Measurements from ENCODE around the gene HOXD4. TPM values are rescaled to one million over a fixed set of nuclear protein-coding genes. Genes with fewer than 3 reads are reported as not detected.

Gene HOXD4
- total RNA-seq, 2 experiments from 2014 or later: not detected

- Mint-ChIP-seq H3K9me3 (ENCODE audit: insufficient read depth) (no peaks in the 10 kb centered on the region), H3K4me3 (peak overlapping the region; percentile 45), H3K27ac (peak overlapping the region; percentile 64), H3K27me3 (ENCODE audit: low read depth) (peaks cover 78% of the 10 kb centered on the region), H3K4me1 (ENCODE audit: low read depth) (peaks cover 25% of the 10 kb centered on the region), H3K36me3 (ENCODE audit: low read depth) (peaks cover 3% of the 10 kb centered on the region)
- ATAC-seq (no peak), DNase-seq (no peak)
- POLR2A ChIA-PET: no interaction called here
- CTCF ChIA-PET: interaction anchor here (0.8 to 4.4 kb wide), 14 partner anchors 8 to 1017 kb away, joined by 3 to 23 read pairs (median 4); partner anchors contain the start of gene HOXD9
These were observed 20.1 kb upstream of the HOXD4 start for GRCh38 chr2:176130957-176131847.

- Mint-ChIP-seq H3K4me3 (peak overlapping the region; percentile 74), H3K36me3 (ENCODE audit: low read depth) (peaks cover 3% of the 10 kb centered on the region), H3K27me3 (ENCODE audit: low read depth) (peaks cover 79% of the 10 kb centered on the region), H3K27ac (no peak overlapping the region), H3K4me1 (ENCODE audit: low read depth) (peaks cover 26% of the 10 kb centered on the region), H3K9me3 (ENCODE audit: insufficient read depth) (no peaks in the 10 kb centered on the region)
- ATAC-seq: no peak
- no peak for DNase-seq
- POLR2A ChIA-PET: no interaction called here
- CTCF ChIA-PET: interaction anchor here (0.8 to 4.4 kb wide), 13 partner anchors 9 to 1017 kb away, joined by 3 to 23 read pairs (median 4); partner anchors contain the start of gene HOXD9
These were observed 19.5 kb upstream of the HOXD4 start for GRCh38 chr2:176131848-176132158.

GRCh38 chr2:176132205-176133171, 18.9 kb upstream of the HOXD4 start:
- ATAC-seq (no peak), DNase-seq (peak; percentile 32)
- POLR2A ChIA-PET: no interaction called here
- peaks cover 80% of the 10 kb centered on the region for H3K27me3 Mint-ChIP-seq (ENCODE audit: low read depth)
- peak overlapping the region; percentile 74 for H3K4me3 Mint-ChIP-seq
- CTCF ChIA-PET: interaction anchor here (0.9 to 4.4 kb wide), 11 partner anchors 8 to 1029 kb away, joined by 3 to 23 read pairs (median 4); partner anchors contain the start of gene HOXD9
- H3K27ac Mint-ChIP-seq: no peak overlapping the region
- no peaks in the 10 kb centered on the region for H3K9me3 Mint-ChIP-seq (ENCODE audit: insufficient read depth)
- peaks cover 27% of the 10 kb centered on the region for H3K4me1 Mint-ChIP-seq (ENCODE audit: low read depth)
- peaks cover 3% of the 10 kb centered on the region for H3K36me3 Mint-ChIP-seq (ENCODE audit: low read depth)

GRCh38 chr2:176133389-176133788, 18.0 kb upstream of the HOXD4 start:
- ChIA-PET CTCF (interaction anchor here (1.3 to 4.4 kb wide), 5 partner anchors 322 to 1028 kb away, joined by 4 to 23 read pairs (median 14); no protein-coding TSS in a partner anchor), POLR2A (no interaction called here)
- peaks cover 7% of the 10 kb centered on the region for H3K36me3 Mint-ChIP-seq (ENCODE audit: low read depth)
- H3K4me1 Mint-ChIP-seq (ENCODE audit: low read depth): peaks cover 27% of the 10 kb centered on the region
- no peak overlapping the region for H3K4me3 Mint-ChIP-seq
- ATAC-seq: no peak
- H3K9me3 Mint-ChIP-seq (ENCODE audit: insufficient read depth): no peaks in the 10 kb centered on the region
- H3K27me3 Mint-ChIP-seq (ENCODE audit: low read depth): peaks cover 80% of the 10 kb centered on the region
- no peak for DNase-seq
- H3K27ac Mint-ChIP-seq: no peak overlapping the region

GRCh38 chr2:176134035-176134434, 17.3 kb upstream of the HOXD4 start:
- DNase-seq: no peak
- CTCF ChIA-PET: interaction anchor here (1.4 to 4.4 kb wide), 4 partner anchors 321 to 518 kb away, joined by 4 to 23 read pairs (median 17); no protein-coding TSS in a partner anchor
- H3K9me3 Mint-ChIP-seq (ENCODE audit: insufficient read depth): no peaks in the 10 kb centered on the region
- H3K4me3 Mint-ChIP-seq: no peak overlapping the region
- POLR2A ChIA-PET: no interaction called here
- peaks cover 8% of the 10 kb centered on the region for H3K36me3 Mint-ChIP-seq (ENCODE audit: low read depth)
- H3K27ac Mint-ChIP-seq: no peak overlapping the region
- ATAC-seq: no peak
- peaks cover 31% of the 10 kb centered on the region for H3K4me1 Mint-ChIP-seq (ENCODE audit: low read depth)
- H3K27me3 Mint-ChIP-seq (ENCODE audit: low read depth): peaks cover 80% of the 10 kb centered on the region

- H3K4me3 Mint-ChIP-seq: no peak overlapping the region
- DNase-seq (no peak), ATAC-seq (no peak)
- POLR2A ChIA-PET: no interaction called here
- H3K4me1 Mint-ChIP-seq (ENCODE audit: low read depth): peaks cover 36% of the 10 kb centered on the region
- CTCF ChIA-PET: interaction anchor here (4.3 kb wide), 1 partner anchor 419 kb away, joined by 20 read pairs; no protein-coding TSS in a partner anchor
- H3K9me3 Mint-ChIP-seq (ENCODE audit: insufficient read depth): no peaks in the 10 kb centered on the region
- H3K36me3 Mint-ChIP-seq (ENCODE audit: low read depth): peaks cover 8% of the 10 kb centered on the region
- H3K27me3 Mint-ChIP-seq (ENCODE audit: low read depth): peaks cover 86% of the 10 kb centered on the region
- no peak overlapping the region for H3K27ac Mint-ChIP-seq
These were observed 16.3 kb upstream of the HOXD4 start for GRCh38 chr2:176135035-176135440.

- Mint-ChIP-seq H3K4me1 (ENCODE audit: low read depth) (peaks cover 36% of the 10 kb centered on the region), H3K27me3 (ENCODE audit: low read depth) (peaks cover 83% of the 10 kb centered on the region), H3K9me3 (ENCODE audit: insufficient read depth) (no peaks in the 10 kb centered on the region), H3K36me3 (ENCODE audit: low read depth) (peaks cover 6% of the 10 kb centered on the region), H3K4me3 (no peak overlapping the region), H3K27ac (no peak overlapping the region)
- POLR2A ChIA-PET: no interaction called here
- CTCF ChIA-PET: interaction anchor here (1.2 kb wide), 1 partner anchor 418 kb away, joined by 3 read pairs; no protein-coding TSS in a partner anchor
- ATAC-seq (no peak), DNase-seq (no peak)
These were observed 14.7 kb upstream of the HOXD4 start for GRCh38 chr2:176136374-176137251.

- Mint-ChIP-seq H3K36me3 (ENCODE audit: low read depth) (peaks cover 6% of the 10 kb centered on the region), H3K27ac (no peak overlapping the region), H3K4me3 (no peak overlapping the region), H3K27me3 (ENCODE audit: low read depth) (peaks cover 83% of the 10 kb centered on the region), H3K9me3 (ENCODE audit: insufficient read depth) (no peaks in the 10 kb centered on the region), H3K4me1 (ENCODE audit: low read depth) (peaks cover 32% of the 10 kb centered on the region)
- ATAC-seq: no peak
- DNase-seq: no peak
- POLR2A ChIA-PET: no interaction called here
- CTCF ChIA-PET: interaction anchor here (1.2 kb wide), 1 partner anchor 417 kb away, joined by 3 read pairs; no protein-coding TSS in a partner anchor
These were observed 14.1 kb upstream of the HOXD4 start for GRCh38 chr2:176137252-176137580.

GRCh38 chr2:176137906-176138305, 13.4 kb upstream of the HOXD4 start:
- ChIA-PET CTCF (interaction anchor here (1.7 to 4.6 kb wide), 3 partner anchors 11 to 1011 kb away, joined by 8 to 22 read pairs (median 17); no protein-coding TSS in a partner anchor), POLR2A (no interaction called here)
- DNase-seq (no peak), ATAC-seq (no peak)
- peaks cover 31% of the 10 kb centered on the region for H3K4me1 Mint-ChIP-seq (ENCODE audit: low read depth)
- no peak overlapping the region for H3K27ac Mint-ChIP-seq
- H3K4me3 Mint-ChIP-seq: no peak overlapping the region
- no peaks in the 10 kb centered on the region for H3K9me3 Mint-ChIP-seq (ENCODE audit: insufficient read depth)
- peaks cover 6% of the 10 kb centered on the region for H3K36me3 Mint-ChIP-seq (ENCODE audit: low read depth)
- H3K27me3 Mint-ChIP-seq (ENCODE audit: low read depth): peaks cover 79% of the 10 kb centered on the region

GRCh38 chr2:176138526-176138922, 12.8 kb upstream of the HOXD4 start:
- no peak overlapping the region for H3K27ac Mint-ChIP-seq
- peaks cover 72% of the 10 kb centered on the region for H3K27me3 Mint-ChIP-seq (ENCODE audit: low read depth)
- H3K9me3 Mint-ChIP-seq (ENCODE audit: insufficient read depth): no peaks in the 10 kb centered on the region
- peaks cover 31% of the 10 kb centered on the region for H3K4me1 Mint-ChIP-seq (ENCODE audit: low read depth)
- H3K4me3 Mint-ChIP-seq: peak overlapping the region; percentile 9
- ATAC-seq (no peak), DNase-seq (no peak)
- POLR2A ChIA-PET: no interaction called here
- peaks cover 6% of the 10 kb centered on the region for H3K36me3 Mint-ChIP-seq (ENCODE audit: low read depth)
- CTCF ChIA-PET: interaction anchor here (0.8 to 4.6 kb wide), 10 partner anchors 8 to 1010 kb away, joined by 3 to 89 read pairs (median 10); no protein-coding TSS in a partner anchor
